G401 (cell line): ENCODE results near the gene SLIT3. TPM values are rescaled to one million over a fixed set of nuclear protein-coding genes. Genes with fewer than 3 reads are reported as not detected.

ENCODE experiments used
- DNase-seq: peaks from one replicate; pipeline ENCODE4 v3.0.0-alpha.2; 2015; ENCODE audit warnings: low spot score
- in situ Hi-C: cut with HindIII; loops from 2 replicates; pipeline ENCODE4 v1.10.0; 2016; ENCODE audit warnings: low sequenced_read_pairs, mixed read lengths
- total RNA-seq: library from RNA; depleted of rRNA; stranded (reverse); fragments of >200 nt; shearing (Covaris generic); gene quantifications from 2 replicates; pipeline ENCODE4 v1.2.3, GENCODE V29; 2014

Gene SLIT3
- total RNA-seq, 1 experiment from 2014 or later = 0.03 TPM

DNA sequence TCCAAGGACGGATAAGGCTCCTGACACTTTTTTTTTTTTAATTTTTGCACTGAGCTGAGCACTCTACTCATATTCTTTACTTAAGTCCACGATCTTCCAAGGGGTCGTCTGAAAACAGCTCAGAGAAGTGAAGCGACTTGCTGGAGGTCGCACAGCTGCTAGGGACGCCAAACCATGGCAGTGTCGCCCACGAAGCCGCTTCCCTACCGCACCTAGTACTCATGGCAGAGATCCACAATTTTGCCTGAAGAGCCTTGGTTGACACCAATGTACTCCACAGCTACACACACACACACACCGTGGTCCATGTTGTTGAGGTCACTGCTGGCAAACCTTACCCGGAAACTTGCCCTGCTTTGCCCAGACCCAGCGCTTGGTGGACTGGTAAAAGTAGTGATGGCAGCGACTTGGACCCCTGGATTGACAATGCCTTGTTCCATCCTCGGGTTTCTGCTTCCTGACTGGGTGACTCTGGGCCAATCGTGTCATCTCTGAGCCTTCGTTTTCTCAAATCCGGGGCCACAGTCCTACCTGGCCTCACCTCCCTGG, 521 bp upstream of the SLIT3 start:
- in situ Hi-C loops = no loop called here
- no peak for DNase-seq

DNA sequence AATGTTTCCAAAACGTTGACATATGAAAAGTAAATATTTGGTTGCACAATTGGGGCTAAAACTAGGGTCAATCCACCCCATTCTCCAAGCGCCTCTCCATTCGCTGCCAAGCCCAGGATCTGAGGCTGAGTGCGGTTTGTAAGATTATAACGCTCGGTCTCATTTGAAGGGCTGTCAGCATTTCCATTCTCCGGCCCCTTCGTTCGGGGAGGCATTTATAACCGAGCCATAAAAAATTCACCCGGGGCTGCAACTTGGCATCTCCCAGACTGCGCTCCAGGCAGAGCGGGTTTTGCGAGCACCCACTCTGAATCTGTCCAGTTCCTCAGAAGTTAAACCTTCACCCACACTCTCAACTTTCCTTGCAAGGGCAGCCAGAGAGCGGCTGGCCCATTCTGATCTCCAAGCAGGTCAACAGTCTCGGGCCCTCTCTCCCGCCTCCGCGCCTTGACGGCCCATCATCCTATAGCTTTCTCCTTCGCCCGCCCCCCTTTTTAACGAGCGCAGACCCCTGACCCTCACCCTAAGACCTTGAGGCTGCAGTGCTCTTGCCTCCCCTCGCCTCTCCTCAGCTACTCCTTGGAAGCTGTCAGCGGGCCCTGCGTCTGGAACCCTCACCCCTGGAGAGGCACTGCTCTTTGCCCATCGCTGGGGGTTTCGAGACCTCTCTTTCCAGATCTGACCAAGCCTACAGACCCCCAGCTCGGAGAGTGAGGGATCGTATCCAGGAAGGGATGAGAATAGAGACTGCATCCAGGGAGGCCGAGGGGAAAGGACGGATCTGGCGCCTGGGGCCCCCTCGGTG, 1.1 kb downstream of the SLIT3 start:
- in situ Hi-C loops = no loop called here
- DNase-seq = peak; percentile 59

DNA sequence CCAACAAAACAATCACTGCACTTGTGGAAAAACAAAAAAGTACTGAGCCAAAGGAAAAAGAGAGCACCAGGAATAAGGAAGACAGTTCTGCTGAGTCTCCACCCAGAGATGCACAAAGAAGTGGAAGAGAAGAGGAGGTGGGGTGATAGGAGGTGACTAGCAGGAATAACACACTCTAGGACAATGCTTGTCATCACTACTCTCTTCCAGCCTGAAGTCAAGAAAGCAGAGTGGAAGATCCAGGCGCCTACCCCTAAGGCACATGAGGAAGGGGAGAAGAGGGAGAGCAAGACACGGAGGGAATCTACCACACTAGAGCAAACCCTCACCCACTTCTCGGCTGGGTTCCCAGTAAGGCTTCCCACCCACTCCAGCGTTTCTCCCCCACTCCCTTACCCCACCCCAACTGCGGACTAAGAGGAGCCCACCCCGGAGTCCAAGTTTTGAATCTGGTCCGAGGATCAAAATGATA, 1.7 kb downstream of the SLIT3 start:
- DNase-seq = peak; percentile 63
- in situ Hi-C loops = no loop called here

DNA sequence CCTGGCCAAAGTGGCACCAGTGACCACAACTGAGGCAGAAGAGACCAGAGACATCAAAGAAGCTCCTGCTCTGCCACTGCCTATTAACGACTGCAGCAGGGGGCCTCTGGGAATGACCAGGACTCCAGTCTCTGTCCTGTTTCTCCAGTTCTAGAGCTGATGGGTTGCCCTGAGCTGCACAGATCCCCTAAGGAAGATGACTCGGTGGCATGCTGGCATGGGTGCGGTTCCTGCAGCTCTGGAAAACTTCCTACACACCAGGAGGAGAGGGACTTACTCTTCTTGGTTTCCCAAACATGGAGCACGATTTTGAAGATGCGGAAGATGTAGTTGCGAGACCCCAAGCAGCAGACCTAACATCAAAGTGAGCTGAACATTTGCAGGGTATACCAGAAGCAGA, 2.7 kb downstream of the SLIT3 start:
- DNase-seq = no peak
- in situ Hi-C loops = no loop called here

DNA sequence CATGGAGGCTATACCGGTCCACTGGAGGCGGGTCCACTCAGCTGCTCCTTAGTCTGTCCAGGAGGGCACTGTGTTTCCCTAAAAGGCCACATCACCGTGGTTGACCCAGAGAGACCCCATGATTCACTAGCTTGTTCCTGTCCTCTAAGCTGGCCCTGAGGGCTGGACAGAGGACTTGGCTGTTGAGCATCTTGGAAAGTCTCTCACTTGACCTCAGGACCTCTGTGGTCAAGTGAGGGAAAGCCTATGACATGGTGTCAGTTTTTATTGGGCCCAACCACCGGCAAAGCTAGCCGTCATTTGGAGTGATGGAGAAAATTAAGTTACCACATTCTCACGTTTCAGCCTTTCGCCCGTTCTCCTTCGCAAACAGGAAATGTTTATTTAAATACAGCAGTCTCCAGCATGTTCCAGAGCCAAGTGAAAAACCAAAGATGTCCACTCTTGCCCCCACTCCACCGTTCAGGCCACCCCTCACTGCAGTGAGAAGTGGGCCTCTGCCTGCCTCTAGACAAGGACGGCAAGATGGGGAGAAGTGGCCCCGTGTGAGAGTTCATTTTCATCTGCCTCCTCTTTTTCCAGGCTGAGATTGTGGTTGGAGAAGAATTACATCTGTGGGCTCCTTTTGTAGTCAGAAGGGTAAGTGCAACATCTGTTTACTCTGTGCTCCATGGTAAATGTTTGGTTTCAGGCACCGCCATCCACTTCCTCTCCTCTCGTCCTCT, 4.4 kb downstream of the SLIT3 start:
- DNase-seq = no peak
- in situ Hi-C loops = no loop called here

DNA sequence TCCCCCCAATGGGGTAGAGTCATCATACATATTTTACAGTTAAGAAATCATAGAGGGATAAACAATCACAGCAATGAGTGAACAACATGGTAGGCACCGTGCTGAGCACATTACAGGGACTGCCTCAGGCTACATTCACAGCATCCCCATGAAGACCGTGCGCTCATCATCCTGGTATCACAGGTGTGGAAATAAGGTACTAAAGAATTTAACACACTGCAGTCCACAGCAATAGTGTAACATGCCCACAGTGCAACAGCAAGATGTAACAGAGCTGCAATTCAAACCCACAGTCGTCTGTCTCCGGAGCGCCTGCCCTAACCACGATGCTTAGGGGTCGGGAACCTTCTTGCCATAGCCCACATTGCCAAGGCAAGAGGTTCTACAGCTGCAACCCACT, 5.6 kb downstream of the SLIT3 start:
- in situ Hi-C loops = no loop called here
- DNase-seq = no peak

DNA sequence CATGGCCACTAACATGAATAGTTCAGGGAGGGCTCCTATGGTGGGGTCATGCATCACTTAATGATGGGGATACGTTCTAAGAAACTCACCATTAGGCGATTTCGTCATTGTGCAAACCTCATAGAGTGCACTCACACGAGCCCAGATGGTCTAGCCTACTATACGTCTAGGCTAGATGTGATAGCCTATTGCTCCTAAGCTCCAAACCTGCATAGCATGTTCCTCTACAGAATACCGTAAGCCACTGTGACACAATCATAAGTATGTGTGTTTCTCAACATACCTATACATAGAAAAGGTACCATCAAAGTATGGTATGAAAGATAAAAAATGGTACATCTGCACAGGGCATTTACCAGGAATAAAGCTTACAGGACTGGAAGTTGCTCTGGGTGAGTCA, 6.3 kb downstream of the SLIT3 start:
- in situ Hi-C loops = no loop called here

DNA sequence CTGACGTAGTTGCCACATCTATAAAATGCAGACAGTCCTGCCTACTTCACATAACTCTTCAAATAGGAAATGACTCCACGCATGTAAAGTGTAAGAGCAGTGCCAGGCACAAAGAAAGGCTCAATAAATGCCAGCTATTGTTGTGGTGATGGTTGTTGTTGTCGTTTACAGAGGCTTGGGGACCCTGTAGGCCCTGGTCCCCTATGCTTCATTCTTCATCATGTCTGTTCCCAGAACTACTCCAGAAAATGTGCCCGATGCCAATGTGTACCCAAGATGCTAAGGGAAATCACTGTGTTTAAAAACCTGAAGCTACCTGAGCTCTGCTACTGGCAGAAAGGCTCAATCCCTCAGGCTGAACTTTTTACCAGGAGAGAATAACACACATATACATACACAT, 9.1 kb downstream of the SLIT3 start:
- DNase-seq = no peak
- in situ Hi-C loops = no loop called here

More for the DNA sequence above, 6.3 kb downstream of the SLIT3 start:
- no peak for DNase-seq

DNA sequence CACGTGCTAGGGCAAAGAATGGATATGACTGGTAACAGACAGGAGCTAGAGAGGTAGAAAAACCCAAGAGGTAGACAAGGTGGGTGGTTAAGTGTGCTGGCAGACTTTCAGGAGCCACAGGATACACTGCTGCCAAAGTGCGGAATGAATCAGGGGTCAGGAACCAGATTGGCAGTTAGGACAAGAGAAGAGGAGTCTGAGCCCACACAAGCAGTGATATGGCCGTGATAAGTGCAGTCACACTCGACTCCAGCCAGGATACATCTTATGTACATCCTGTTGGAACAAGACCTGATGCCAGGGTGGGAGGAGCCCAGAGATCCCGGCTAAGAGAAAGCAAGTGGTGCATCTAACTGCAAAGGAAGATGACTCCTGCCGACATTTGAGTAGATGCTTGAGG, 10.0 kb downstream of the SLIT3 start:
- in situ Hi-C loops = no loop called here

DNA sequence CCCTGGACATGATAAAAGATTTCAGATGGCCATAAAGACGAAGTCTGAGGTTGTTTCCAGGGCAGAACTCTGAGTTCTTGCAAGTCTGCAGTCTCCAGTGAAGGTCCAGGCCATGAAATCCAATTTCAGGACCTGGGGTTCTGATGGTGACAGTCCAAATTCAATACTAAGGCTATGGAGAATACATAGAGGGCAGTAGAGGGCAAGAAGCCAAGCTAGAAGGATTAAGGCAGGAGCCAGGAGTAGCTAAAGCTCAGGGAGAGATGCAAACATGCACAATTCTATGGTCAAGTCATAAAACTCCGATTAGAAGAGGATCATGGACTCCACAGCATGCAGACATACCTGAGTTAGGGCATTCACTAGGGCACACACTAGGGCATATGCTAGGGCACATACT, 11.4 kb downstream of the SLIT3 start:
- in situ Hi-C loops = no loop called here
- DNase-seq = peak; percentile 68

More for the DNA sequence above, 10.0 kb downstream of the SLIT3 start:
- DNase-seq = no peak

DNA sequence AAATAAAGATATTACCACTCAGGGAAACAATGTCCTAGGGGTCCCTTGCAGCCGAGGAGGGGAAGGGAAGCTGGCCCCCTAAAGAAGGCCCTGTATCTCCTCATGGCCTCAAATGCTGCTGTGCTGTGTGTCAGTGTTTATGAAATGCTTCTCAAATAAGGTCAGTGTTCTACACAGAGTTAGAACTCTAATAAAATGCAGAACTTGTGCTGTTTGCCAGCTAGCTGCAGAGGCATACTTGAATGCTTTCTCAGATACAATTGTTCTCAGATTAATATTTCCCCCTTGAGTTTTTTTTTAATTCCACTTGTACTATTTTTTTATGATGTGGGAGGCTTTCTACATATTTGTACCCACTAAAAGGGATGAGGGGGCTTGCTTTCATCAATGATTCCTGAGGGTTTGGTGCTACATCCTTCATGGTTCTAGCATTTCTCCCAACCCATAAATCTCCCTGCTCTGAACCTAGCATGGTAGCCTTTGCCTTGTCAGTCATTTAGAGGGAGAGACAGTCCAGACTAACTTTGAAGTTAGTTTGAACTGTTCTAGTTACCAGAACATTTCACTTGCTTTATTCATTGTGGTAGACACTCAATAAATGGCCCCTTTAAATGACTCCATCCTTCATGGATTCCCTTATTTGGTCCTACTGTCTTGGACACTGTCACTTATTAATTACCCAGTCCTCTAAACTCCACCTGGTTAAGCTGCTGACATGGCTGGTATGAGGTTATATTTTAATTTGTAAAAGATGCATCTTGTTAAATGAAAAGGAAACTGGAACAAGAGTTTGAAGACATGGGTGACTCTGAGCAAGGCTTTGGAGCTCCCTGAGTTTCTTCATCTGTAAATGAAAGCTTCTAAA, 12.6 kb downstream of the SLIT3 start:
- in situ Hi-C loops = no loop called here
- DNase-seq = no peak

DNA sequence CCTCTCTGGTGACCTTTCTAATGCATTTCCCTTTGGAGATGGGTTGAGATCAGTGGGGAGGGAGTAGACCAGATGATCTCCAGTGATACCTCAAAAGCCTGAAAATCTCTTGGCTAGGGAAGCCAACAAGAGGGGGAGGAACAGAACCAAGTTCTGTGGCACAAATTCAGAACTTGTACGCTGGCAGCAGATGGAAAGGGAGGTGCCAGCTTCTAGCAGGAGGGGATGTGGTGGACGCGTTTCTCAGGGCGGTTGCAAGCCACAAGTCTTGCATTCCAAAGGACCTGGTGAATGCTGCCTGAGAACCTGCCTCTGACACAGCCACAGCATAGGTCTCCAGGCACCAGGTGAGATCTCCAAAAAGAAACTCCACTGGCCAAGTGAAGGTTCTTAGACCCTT, 13.4 kb downstream of the SLIT3 start:
- in situ Hi-C loops = no loop called here
- DNase-seq = peak; percentile 69

DNA sequence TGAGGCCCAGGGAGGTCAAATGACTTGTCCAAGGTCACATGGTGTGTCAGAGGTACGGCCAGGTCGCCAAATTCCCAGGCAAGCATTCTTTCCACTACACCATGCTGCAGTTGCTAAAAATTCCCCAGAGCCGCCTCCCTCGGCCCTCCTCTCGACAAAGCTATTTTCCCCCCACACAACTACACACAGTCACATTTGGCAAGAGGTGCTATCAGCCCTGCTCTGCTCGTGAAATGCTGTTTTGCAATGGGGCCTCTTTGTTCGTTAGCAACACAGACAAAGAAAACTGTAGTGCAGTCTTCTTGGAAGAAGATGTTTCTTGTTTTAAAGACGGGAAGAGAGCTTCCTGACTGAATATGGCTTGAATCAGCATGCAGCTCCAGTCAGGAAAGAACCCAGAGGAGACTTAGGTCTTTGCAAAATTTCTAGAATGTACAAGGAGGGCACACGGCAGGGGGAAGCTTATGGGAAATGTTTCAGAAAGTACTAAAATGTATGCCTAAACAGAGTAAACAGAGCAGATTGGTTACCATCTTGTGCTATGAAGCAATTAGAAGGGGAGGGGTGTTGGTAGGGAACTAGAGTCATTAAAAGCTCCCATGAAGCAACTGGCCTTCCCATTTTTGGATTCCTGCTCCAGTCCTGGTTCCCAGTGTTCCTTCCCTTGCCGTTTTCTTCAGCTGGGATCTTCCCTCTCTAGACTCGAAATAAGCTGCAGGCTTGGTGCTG, 14.2 kb downstream of the SLIT3 start:
- in situ Hi-C loops = no loop called here

DNA sequence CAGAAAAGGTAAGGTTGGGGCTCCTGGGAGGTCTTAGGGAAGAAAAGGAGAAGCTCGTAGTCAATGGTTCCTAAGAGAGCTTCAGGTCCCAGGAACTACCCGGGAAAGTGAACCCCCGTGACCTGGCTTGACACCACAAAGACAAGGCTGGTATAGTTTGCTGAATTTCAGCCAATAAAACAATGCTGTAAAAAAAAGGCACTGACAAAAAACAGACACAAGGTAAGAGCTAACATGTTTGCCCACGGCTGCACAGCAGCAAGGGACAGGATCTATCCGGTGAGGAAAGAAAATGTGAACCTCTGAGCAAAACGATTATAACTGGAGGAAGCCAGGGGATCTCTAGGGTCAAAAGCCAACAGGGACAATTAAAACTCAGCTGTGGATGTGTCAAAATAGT, 17.1 kb downstream of the SLIT3 start:
- DNase-seq = no peak
- in situ Hi-C loops = no loop called here

More for the DNA sequence above, 14.2 kb downstream of the SLIT3 start:
- peak; percentile 55 for DNase-seq

DNA sequence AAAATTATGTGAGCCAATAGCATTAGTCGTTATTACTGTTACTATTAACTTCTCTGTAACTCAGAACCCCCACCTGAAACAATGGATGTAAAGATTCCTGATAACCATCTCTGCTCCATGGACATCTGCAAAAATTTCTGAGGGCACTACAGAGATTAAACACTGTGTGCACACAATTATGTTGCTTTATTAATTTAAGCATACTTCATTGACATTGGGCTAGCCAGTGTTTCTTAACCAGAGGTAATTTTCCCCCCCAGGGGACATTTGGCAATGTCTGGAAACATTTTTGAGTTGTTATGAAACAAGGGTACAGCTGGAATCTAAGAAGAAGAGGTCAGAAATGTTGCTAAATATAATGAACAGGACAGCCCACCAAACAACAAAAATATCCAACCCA, 19.3 kb downstream of the SLIT3 start:
- no peak for DNase-seq
- in situ Hi-C loops = no loop called here

DNA sequence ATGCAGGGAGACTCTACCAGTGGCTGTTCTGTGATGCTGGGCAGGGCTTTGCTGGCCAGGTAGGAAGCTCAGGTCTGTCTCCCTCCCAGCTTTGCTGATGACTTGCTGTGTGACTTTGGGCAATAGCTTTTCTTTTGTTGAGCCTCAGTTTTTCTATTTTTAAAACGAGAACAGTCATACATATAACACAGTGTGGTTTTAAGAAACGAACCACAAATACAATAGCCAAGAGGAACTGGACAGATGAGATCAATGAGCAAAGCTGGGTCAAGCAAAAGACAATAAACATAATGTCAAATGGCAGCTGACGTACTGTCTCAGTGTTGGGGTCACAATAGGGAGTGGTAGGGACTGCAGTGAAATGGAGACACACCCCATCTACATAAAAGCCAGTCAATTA, 20.2 kb downstream of the SLIT3 start:
- in situ Hi-C loops = no loop called here
- DNase-seq = no peak

DNA sequence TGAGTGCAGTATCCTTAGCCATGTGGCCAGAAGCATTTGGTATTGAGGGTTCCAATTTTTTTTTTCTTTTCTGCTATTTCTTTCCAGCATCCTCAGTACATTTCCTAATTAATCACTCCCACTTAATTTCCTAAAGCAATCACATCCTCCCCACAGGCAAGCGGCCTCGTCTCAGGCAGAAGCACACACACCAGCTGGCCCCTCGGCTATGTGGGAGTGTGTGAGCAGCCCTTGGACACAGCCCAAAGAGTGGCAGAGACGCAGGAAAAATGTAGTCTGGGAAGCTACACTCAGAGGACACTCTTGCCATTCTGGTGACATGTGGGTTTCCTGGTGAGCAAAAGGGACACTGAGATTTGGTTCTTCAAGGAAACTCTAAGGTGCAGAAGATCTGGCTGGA, 20.7 kb downstream of the SLIT3 start:
- in situ Hi-C loops = no loop called here
- DNase-seq = peak; percentile 98

DNA sequence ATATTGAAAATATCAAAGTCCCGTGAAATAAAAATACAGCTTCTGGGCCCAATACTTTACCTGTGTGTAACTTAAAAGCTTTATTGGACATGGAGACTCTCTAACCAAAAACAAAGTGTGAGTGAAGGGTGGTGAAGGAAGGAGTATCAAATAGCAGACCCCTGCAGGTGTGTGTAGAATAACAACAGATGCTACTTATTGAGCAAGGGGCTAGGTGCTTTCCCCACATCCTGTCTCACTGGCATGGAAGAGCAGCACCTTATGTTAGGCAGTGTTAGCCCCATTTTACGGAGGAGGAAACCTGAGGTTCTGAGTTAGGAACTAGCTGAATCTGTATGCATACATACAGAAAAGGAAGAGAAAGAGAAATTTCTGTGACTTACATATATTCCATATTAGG, 21.8 kb downstream of the SLIT3 start:
- in situ Hi-C loops = no loop called here
- no peak for DNase-seq

DNA sequence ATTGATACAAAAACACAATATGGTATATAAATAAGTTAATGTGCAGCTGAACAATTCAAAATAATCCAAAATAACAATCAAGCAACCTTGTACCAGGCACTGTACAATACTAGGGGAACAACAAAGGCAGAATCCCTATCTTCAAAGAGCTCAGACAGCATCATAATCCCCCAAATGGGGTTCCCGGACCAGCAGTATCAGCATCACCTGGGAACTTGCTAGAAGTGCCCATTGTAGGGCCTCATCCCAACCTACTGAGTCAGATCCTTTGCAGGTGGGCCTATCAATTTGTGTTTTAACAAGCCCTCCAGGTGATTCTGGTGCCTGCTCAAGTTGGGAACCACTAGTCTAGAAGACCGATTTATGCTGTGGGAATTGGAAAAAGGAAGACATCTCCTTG, 27.1 kb downstream of the SLIT3 start:
- in situ Hi-C loops = no loop called here
- DNase-seq = no peak
